Measurements from ENCODE around the gene CPZ. TPM values are rescaled to one million over a fixed set of nuclear protein-coding genes. Genes with fewer than 3 reads are reported as not detected.
A peak's percentile ranks its signal among the peaks of the same experiment; 100 is the strongest.

The CPZ gene
- total RNA-seq, 1 donor from 2014 or later, result not detected

DNA sequence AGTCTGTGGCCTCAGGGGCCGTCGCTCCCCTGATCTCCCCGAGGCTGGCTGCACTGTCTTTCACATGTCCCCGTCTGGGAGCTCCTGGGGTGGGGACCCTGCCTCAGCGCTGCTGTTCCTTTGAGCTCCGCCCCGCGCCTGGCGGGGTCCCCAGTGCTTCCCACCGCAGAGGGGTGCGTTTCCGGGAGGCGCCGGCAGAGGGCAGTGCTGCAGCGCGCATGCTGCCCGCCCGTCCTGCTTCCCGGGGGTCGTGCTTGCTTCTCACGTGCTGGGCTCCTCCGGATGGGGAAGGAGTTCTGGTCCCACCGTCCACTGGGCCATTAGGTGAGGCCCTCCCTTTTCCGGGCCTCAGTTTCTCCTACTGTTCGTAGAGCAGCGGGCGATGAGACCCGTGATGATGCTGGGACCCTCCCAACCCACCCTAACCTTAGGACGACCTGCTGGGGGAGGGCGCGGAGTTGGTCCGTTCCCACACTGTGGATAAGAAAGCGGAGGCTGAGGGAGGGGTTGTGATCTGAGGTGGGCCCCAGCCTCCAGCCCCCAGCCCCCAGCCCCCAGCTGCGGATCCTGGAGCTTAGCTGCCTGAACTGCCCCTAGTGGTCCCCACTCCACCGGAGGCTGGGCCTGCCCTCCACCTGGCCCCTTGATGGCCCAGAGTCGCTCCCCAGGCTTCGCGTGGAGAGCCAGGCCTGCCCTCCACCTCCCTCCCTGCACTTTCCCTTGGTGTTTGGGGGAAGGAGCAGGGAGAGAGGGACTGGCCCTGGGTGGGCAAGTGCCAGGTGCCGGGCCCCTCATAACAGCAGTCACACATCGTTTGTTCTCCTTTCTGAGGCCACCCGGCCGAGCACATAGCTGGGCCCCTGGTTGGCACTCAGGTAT, 15.3 kb downstream of the CPZ start:
- Mint-ChIP-seq H3K36me3 (ENCODE audit: low read depth) (no peaks in the 10 kb centered on the region), H3K4me1 (no peaks in the 10 kb centered on the region), H3K27ac (no peak overlapping the region), H3K27me3 (no peaks in the 10 kb centered on the region), H3K4me3 (no peak overlapping the region), H3K9me3 (no peaks in the 10 kb centered on the region)
- ATAC-seq (ENCODE audit: low read depth) (peak; percentile 25), DNase-seq (peak; percentile 34)
- CTCF ChIA-PET, result interaction anchor here (0.8 kb wide), 1 partner anchor 309 kb away, joined by 3 read pairs; no protein-coding TSS in a partner anchor
- intact Hi-C loops (cut with micrococcal nuclease), result loop anchor here (10.0 kb wide), 1 partner anchor 307 kb away; no protein-coding TSS in a partner anchor
- POLR2A ChIA-PET, result no interaction called here
- TF ChIP-seq, protein P1, sequence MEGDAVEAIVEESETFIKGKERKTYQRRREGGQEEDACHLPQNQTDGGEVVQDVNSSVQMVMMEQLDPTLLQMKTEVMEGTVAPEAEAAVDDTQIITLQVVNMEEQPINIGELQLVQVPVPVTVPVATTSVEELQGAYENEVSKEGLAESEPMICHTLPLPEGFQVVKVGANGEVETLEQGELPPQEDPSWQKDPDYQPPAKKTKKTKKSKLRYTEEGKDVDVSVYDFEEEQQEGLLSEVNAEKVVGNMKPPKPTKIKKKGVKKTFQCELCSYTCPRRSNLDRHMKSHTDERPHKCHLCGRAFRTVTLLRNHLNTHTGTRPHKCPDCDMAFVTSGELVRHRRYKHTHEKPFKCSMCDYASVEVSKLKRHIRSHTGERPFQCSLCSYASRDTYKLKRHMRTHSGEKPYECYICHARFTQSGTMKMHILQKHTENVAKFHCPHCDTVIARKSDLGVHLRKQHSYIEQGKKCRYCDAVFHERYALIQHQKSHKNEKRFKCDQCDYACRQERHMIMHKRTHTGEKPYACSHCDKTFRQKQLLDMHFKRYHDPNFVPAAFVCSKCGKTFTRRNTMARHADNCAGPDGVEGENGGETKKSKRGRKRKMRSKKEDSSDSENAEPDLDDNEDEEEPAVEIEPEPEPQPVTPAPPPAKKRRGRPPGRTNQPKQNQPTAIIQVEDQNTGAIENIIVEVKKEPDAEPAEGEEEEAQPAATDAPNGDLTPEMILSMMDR (IDR thresholded peaks at IDR 0.05), result no peak

DNA sequence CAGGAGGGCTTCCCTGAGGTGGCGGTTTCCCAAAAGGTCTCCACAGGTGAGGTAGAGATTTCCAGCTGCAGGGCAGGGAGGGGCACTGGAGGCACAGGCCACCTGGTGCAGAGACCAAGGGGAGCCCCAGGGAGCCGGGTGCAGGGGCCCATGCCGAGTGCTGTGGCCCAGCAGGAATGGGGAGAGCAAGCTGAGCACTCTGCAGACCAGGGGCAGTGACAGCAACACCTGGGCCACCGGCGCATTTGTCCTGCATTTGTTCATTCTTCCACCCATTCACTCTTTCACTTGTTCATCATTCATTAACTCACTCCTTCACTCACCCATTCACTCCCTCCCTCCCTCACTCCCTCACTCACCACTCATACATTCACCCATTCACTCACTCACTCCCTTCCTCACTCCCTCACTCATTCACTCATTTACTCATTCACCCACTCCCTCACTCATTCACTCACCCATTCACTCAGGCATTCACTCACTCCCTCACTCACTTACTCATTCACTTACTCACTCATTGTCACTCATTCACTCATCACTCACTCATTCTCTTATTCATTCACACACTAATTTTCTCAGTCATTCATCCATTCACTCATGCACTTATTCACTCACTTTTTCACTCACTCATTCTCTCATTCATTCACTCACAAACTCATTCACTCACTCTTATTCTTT, 16.3 kb downstream of the CPZ start:
- POLR2A ChIA-PET, result no interaction called here
- TF ChIP-seq, protein P1 (IDR thresholded peaks at IDR 0.05), result no peak
- Mint-ChIP-seq H3K27ac (no peak overlapping the region), H3K27me3 (no peaks in the 10 kb centered on the region), H3K9me3 (no peaks in the 10 kb centered on the region), H3K4me3 (no peak overlapping the region), H3K36me3 (ENCODE audit: low read depth) (no peaks in the 10 kb centered on the region), H3K4me1 (no peaks in the 10 kb centered on the region)
- CTCF ChIA-PET, result no interaction called here
- intact Hi-C loops (cut with micrococcal nuclease), result loop anchor here (10.0 kb wide), 1 partner anchor 306 kb away; no protein-coding TSS in a partner anchor
- DNase-seq (no peak), ATAC-seq (ENCODE audit: low read depth) (no peak)

DNA sequence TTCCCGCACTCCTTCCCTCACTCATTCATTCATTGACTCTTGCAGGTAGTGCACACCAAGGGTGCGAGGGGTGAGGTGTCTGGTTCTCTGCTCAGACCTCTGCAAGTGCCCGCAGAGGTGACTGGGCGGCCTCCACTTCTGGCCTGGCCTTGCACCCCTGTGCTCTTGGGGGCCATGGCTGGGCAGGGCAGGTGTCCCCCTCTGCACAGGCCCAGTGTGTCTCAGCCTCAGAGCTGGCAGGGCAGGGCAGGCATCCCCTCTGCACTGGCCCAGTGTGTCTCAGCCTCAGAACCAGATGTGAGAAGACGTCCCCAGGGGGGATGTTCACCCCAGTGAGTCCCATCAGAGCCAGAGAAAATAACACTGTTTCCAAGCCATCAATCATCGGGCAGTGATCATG, 16.8 kb downstream of the CPZ start:
- DNase-seq, result no peak
- CTCF ChIA-PET, result no interaction called here
- Mint-ChIP-seq H3K27me3 (no peaks in the 10 kb centered on the region), H3K4me3 (no peak overlapping the region), H3K27ac (no peak overlapping the region), H3K9me3 (no peaks in the 10 kb centered on the region), H3K4me1 (no peaks in the 10 kb centered on the region), H3K36me3 (ENCODE audit: low read depth) (no peaks in the 10 kb centered on the region)
- TF ChIP-seq, protein P1 (IDR thresholded peaks at IDR 0.05), result no peak
- POLR2A ChIA-PET, result no interaction called here
- intact Hi-C loops (cut with micrococcal nuclease), result loop anchor here (10.0 kb wide), 1 partner anchor 305 kb away; no protein-coding TSS in a partner anchor
- ATAC-seq (ENCODE audit: low read depth), result no peak

DNA sequence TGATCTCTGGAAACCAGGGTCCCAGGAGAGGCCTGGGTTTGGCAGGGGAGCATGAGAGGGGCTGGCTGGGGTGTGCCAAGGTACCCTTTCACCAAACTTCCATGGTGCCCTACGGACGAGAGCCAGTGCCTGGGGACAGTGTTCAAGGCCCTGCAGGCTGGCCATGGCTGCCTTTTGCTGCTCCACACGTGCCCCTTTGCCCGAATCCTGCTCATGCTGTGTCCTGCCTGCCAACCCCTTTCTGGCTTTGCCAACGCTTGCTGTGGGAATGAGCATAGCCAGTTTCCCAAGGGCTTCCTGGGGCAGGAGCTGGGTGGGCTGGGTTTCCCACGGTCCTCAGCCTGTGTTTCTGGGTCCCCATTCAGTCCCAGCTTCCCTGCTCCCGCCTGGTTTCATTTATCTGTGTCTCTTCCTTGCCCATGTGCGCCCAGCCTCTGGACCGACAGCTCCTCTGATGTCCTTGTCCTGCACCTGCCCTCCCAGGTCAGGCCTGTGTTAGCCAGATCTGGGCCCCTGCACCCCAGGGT, 17.3 kb downstream of the CPZ start:
- intact Hi-C loops (cut with micrococcal nuclease), result loop anchor here (10.0 kb wide), 1 partner anchor 305 kb away; no protein-coding TSS in a partner anchor
- DNase-seq (no peak), ATAC-seq (ENCODE audit: low read depth) (no peak)
- H3K9me3 Mint-ChIP-seq, result no peaks in the 10 kb centered on the region
- H3K4me3 Mint-ChIP-seq, result no peak overlapping the region
- no peaks in the 10 kb centered on the region for H3K36me3 Mint-ChIP-seq (ENCODE audit: low read depth)
- TF ChIP-seq, protein P1 (IDR thresholded peaks at IDR 0.05), result no peak
- no peaks in the 10 kb centered on the region for H3K27me3 Mint-ChIP-seq
- ChIA-PET POLR2A (no interaction called here), CTCF (no interaction called here)
- H3K27ac Mint-ChIP-seq, result no peak overlapping the region
- H3K4me1 Mint-ChIP-seq, result no peaks in the 10 kb centered on the region
